Stomach (tissue), 4 donors: ENCODE results near the gene TSPAN33.

Source experiments
- CTCF ChIP-seq, 7 experiments: fragments of 450-650 bp in 4 of 7; fragments of 200-600 bp in 3 of 7; sonication (generic) in 3 of 7; IDR thresholded peaks; one replicate each; pipeline ENCODE4 v1.5.1; 2016 to 2019; ENCODE audit warnings: antibody characterized with exemption in 7 of 7, control low read depth in 2 of 7, mild to moderate bottlenecking in 1 of 7
- EP300 ChIP-seq: sonication (generic); formaldehyde crosslinking; IDR thresholded peaks from one replicate; pipeline ENCODE4 v1.6.1; 2017; ENCODE audit warnings: antibody characterized with exemption
- POLR2A ChIP-seq, 4 donors: fragments of 450-650 bp; IDR thresholded peaks; one replicate each; pipeline ENCODE4 v1.6.1; 2016; ENCODE audit warnings: antibody characterized with exemption in 4 of 4, control low read depth in 2 of 4, mild to moderate bottlenecking in 1 of 4, moderate library complexity in 1 of 4
- POLR2AphosphoS5 ChIP-seq, 3 donors: sonication (generic); formaldehyde crosslinking; IDR thresholded peaks; one replicate each; pipeline ENCODE4 v1.6.1; 2016; ENCODE audit warnings: antibody characterized with exemption in 3 of 3

- TF ChIP-seq CTCF (IDR thresholded peaks at IDR 0.05): no peak
- no peak for TF ChIP-seq POLR2A (IDR thresholded peaks at IDR 0.05)
- TF ChIP-seq POLR2AphosphoS5 (IDR thresholded peaks at IDR 0.05): no peak
- no peak for TF ChIP-seq EP300
Observed at GRCh38 chr7:129146237-129146979, 1.9 kb downstream of the TSPAN33 start.
